ENCODE measurements around the gene ZFHX3. TPM values are rescaled to one million over a fixed set of nuclear protein-coding genes. Genes with fewer than 3 reads are reported as not detected.

The ZFHX3 gene
- total RNA-seq, 6 experiments from 2014 or later: 7.1 to 9.4 (median 7.7) TPM

- Histone ChIP-seq H3K4me1 (peaks cover 0 to 21% (median 6%) of the 10 kb centered on the region in 4 donors), H3K27ac (peak overlapping the region; percentile 51 to 79 (median 62)), H3K36me3 (no peaks in the 10 kb centered on the region), H3K4me3 (peak overlapping the region in 1 of 3 donors; percentile 27), H3K9me3 (no peaks in the 10 kb centered on the region), H3K27me3 (no peaks in the 10 kb centered on the region)
- ATAC-seq (peak; percentile 80 to 85 (median 82)), DNase-seq (peak; percentile 91 to 93 (median 91))
- WGBS (ENCODE audit: insufficient coverage, low coverage, low lambda C conversion rate, missing lambda C conversion rate): 11% methylated on average over 20 of the region's 24 CpGs
- TF ChIP-seq CTCF (IDR thresholded peaks at IDR 0.05) (no peak), POLR2A (IDR thresholded peaks at IDR 0.05) (no peak)
- intact Hi-C loops (cut with DNase I): loop anchor here in 1 of 2 donors (10.0 kb wide), 1 partner anchor 186 kb away; no protein-coding TSS in a partner anchor
These were observed 198.9 kb downstream of the ZFHX3 start for GRCh38 chr16:72848759-72849664.

- TF ChIP-seq CTCF (IDR thresholded peaks at IDR 0.05): no peak
- no peak for TF ChIP-seq POLR2A (IDR thresholded peaks at IDR 0.05)
- Histone ChIP-seq H3K4me1 (peaks cover 0 to 21% (median 6%) of the 10 kb centered on the region in 4 donors), H3K27ac (peak overlapping the region; percentile 24 to 79 (median 51)), H3K4me3 (peak overlapping the region in 1 of 3 donors; percentile 27), H3K9me3 (no peaks in the 10 kb centered on the region), H3K27me3 (no peaks in the 10 kb centered on the region), H3K36me3 (no peaks in the 10 kb centered on the region)
- DNase-seq (no peak), ATAC-seq (peak; percentile 56 to 68 (median 62))
- 18% methylated on average over 2 of the region's 9 CpGs for WGBS (ENCODE audit: insufficient coverage, low coverage, low lambda C conversion rate, missing lambda C conversion rate)
- intact Hi-C loops (cut with DNase I): loop anchor here in 1 of 2 donors (10.0 kb wide), 1 partner anchor 187 kb away; no protein-coding TSS in a partner anchor
These were observed 199.9 kb downstream of the ZFHX3 start for GRCh38 chr16:72848028-72848400.

GRCh38 chr16:72847187-72848027 lies 200.5 kb downstream of the ZFHX3 start:
- Histone ChIP-seq H3K27me3 (no peaks in the 10 kb centered on the region), H3K4me3 (no peak overlapping the region), H3K4me1 (peaks cover 0 to 21% (median 6%) of the 10 kb centered on the region in 4 donors), H3K36me3 (no peaks in the 10 kb centered on the region), H3K9me3 (no peaks in the 10 kb centered on the region), H3K27ac (peak overlapping the region in 2 of 3 donors; percentile 9 to 51)
- WGBS (ENCODE audit: insufficient coverage, low coverage, low lambda C conversion rate, missing lambda C conversion rate): 72% methylated on average over 4 of the region's 11 CpGs
- intact Hi-C loops (cut with DNase I): loop anchor here in 1 of 2 donors (10.0 kb wide), 1 partner anchor 187 kb away; no protein-coding TSS in a partner anchor
- no peak for DNase-seq
- ATAC-seq: no peak
- TF ChIP-seq CTCF (IDR thresholded peaks at IDR 0.05): peak in 3 of 4 donors; percentile 22 to 32 (median 25)
- no peak for TF ChIP-seq POLR2A (IDR thresholded peaks at IDR 0.05)

- 82% methylated on average over 5 of the region's 8 CpGs for WGBS (ENCODE audit: insufficient coverage, low coverage, low lambda C conversion rate, missing lambda C conversion rate)
- ATAC-seq (no peak), DNase-seq (no peak)
- Histone ChIP-seq H3K27ac (no peak overlapping the region), H3K27me3 (no peaks in the 10 kb centered on the region), H3K4me1 (peaks cover 0 to 21% (median 6%) of the 10 kb centered on the region in 4 donors), H3K36me3 (no peaks in the 10 kb centered on the region), H3K4me3 (no peak overlapping the region), H3K9me3 (no peaks in the 10 kb centered on the region)
- intact Hi-C loops (cut with DNase I): loop anchor here in 1 of 2 donors (10.0 kb wide), 1 partner anchor 188 kb away; no protein-coding TSS in a partner anchor
- no peak for TF ChIP-seq CTCF (IDR thresholded peaks at IDR 0.05)
- TF ChIP-seq POLR2A (IDR thresholded peaks at IDR 0.05): no peak
These were observed 201.3 kb downstream of the ZFHX3 start for GRCh38 chr16:72846594-72846993.

All from right lobe of liver (tissue), 6 donors.